CD14-positive monocyte (primary cell): Measurements from ENCODE around the gene DUS1L. TPM values are rescaled to one million over a fixed set of nuclear protein-coding genes. Genes with fewer than 3 reads are reported as not detected.

Experiments used
- DNase-seq, 3 donors: peaks; one replicate each; pipeline ENCODE4 v3.0.0-alpha.2; 2011 to 2022
- H2AFZ ChIP-seq: 2 replicates; pipeline ENCODE4 v1.6.0; 2012; ENCODE audit warnings: mild to moderate bottlenecking, low read depth, low read length, inconsistent platforms; ENCODE audit not compliant: insufficient read depth, poor library complexity, severe bottlenecking
- H3K27ac ChIP-seq, 2 donors: 1 replicate in 1 of 2; 2 replicates in 1 of 2; pipeline ENCODE4 v1.5.1; 2012 to 2013; ENCODE audit warnings: low read length in 2 of 2, control low read depth in 1 of 2, inconsistent platforms in 1 of 2, low read depth in 1 of 2, mild to moderate bottlenecking in 1 of 2
- H3K27me3 ChIP-seq, 2 donors: one replicate each; pipeline versions ENCODE4 v1.6.0 to v1.6.1; 2011 to 2013; ENCODE audit warnings: low read length in 2 of 2; ENCODE audit not compliant: control insufficient read depth in 2 of 2, insufficient read depth in 2 of 2
- H3K36me3 ChIP-seq, 2 donors: replicated peaks in 1 of 2; 1 replicate in 1 of 2; 2 replicates in 1 of 2; pipeline versions ENCODE4 v1.5.1 to v1.6.1; 2012 to 2013; ENCODE audit warnings: low read length in 2 of 2, control low read depth in 1 of 2, inconsistent platforms in 1 of 2, mild to moderate bottlenecking in 1 of 2; ENCODE audit not compliant: insufficient read depth in 2 of 2, control insufficient read depth in 1 of 2
- H3K4me1 ChIP-seq, 2 donors: 1 replicate in 1 of 2; 2 replicates in 1 of 2; pipeline versions ENCODE4 v1.5.1 to v1.6.1; 2012 to 2013; ENCODE audit warnings: low read length in 2 of 2, control low read depth in 1 of 2, inconsistent platforms in 1 of 2, mild to moderate bottlenecking in 1 of 2, moderate library complexity in 1 of 2; ENCODE audit not compliant: insufficient read depth in 2 of 2, control insufficient read depth in 1 of 2
- H3K4me2 ChIP-seq: replicated peaks from 2 replicates; pipeline ENCODE3; 2012; ENCODE audit warnings: low read length, moderate library complexity, mild to moderate bottlenecking; ENCODE audit not compliant: poor library complexity, severe bottlenecking; ENCODE audit errors: extremely low read depth
- H3K4me3 ChIP-seq, 3 experiments: fragments of 200-600 bp in 1 of 3; sonication (generic) in 1 of 3; replicated peaks in 1 of 3; 1 replicate in 2 of 3; 2 replicates in 1 of 3; pipeline ENCODE4 v1.5.1; 2011 to 2013; ENCODE audit warnings: low read length in 3 of 3, mild to moderate bottlenecking in 3 of 3, control low read depth in 2 of 3, low read depth in 2 of 3, inconsistent platforms in 1 of 3, moderate library complexity in 1 of 3
- H3K79me2 ChIP-seq: 2 replicates; pipeline ENCODE4 v1.6.0; 2012; ENCODE audit warnings: mild to moderate bottlenecking, control low read depth, inconsistent platforms, low read length, moderate library complexity; ENCODE audit not compliant: insufficient read depth
- H3K9ac ChIP-seq: 2 replicates; pipeline ENCODE4 v1.6.0; 2017; ENCODE audit warnings: low read length, mild to moderate bottlenecking; ENCODE audit not compliant: insufficient read depth, poor library complexity, severe bottlenecking
- H3K9me3 ChIP-seq, 2 donors: replicated peaks in 1 of 2; 1 replicate in 1 of 2; 2 replicates in 1 of 2; pipeline versions ENCODE4 v1.5.1 to v1.6.1; 2012 to 2013; ENCODE audit warnings: low read length in 2 of 2, control low read depth in 1 of 2; ENCODE audit not compliant: control insufficient read depth in 1 of 2, insufficient read depth in 1 of 2
- H4K20me1 ChIP-seq: 2 replicates; pipeline ENCODE4 v1.6.0; 2012; ENCODE audit warnings: mild to moderate bottlenecking, low read length, control low read depth, moderate library complexity; ENCODE audit not compliant: insufficient read depth
- H3K27ac Mint-ChIP-seq, 7 donors: one replicate each; pipeline ENCODE4 v1.8.0; 2020; ENCODE audit warnings: mild to moderate bottlenecking in 7 of 7, mixed read lengths in 7 of 7, moderate library complexity in 6 of 7, inconsistent platforms in 2 of 7
- H3K27me3 Mint-ChIP-seq, 3 donors: one replicate each; pipeline ENCODE4 v1.8.0; 2021 to 2022; ENCODE audit warnings: low read depth in 3 of 3, mild to moderate bottlenecking in 3 of 3, mixed read lengths in 3 of 3, moderate library complexity in 3 of 3, inconsistent platforms in 1 of 3
- H3K36me3 Mint-ChIP-seq, 2 donors: one replicate each; pipeline ENCODE4 v1.8.0; 2020; ENCODE audit warnings: mixed read lengths in 2 of 2, inconsistent platforms in 1 of 2, mild to moderate bottlenecking in 1 of 2
- H3K4me1 Mint-ChIP-seq: one replicate; pipeline ENCODE4 v1.8.0; 2020; ENCODE audit warnings: mild to moderate bottlenecking, mixed read lengths
- H3K4me3 Mint-ChIP-seq, 2 donors: one replicate each; pipeline ENCODE4 v1.8.0; 2020; ENCODE audit warnings: mild to moderate bottlenecking in 2 of 2, mixed read lengths in 2 of 2, moderate library complexity in 1 of 2
- H3K9me3 Mint-ChIP-seq, 7 donors: one replicate each; pipeline ENCODE4 v1.8.0; 2020 to 2022; ENCODE audit warnings: mixed read lengths in 7 of 7, mild to moderate bottlenecking in 6 of 7, moderate library complexity in 6 of 7, inconsistent platforms in 2 of 7
- WGBS: methylation state at CpG from one replicate; pipeline ENCODE4 v1.1.5; 2013; ENCODE audit warnings: missing lambda C conversion rate; ENCODE audit not compliant: insufficient coverage; 5-methylcytosine and 5-hydroxymethylcytosine counted together
- intact Hi-C, 2 donors: fragments of 100-400 bp; cut with micrococcal nuclease; formaldehyde crosslinking; loops; one replicate each; pipeline versions ENCODE4 v1.15.0 to v1.15.1; 2023
- polyA plus RNA-seq, 3 donors: library from polyadenylated mRNA; depleted of rRNA in 1 of 3; unstranded in 2 of 3; stranded (reverse) in 1 of 3; fragments of 300-500 nt in 2 of 3; fragments of >200 nt in 1 of 3; fragmentation: Illumina TruSeq in 2 of 3; gene quantifications; 1 replicate in 2 of 3; 2 replicates in 1 of 3; pipeline ENCODE4 v1.2.3, GENCODE V29; 2012 to 2021
- TF ChIP-seq, protein P1 (sequence below): fragments of 200-600 bp; IDR thresholded peaks from one replicate; pipeline ENCODE4 v1.8.0; 2022; ENCODE audit warnings: antibody characterized with exemption, mild to moderate bottlenecking

Gene DUS1L
- polyA plus RNA-seq, 3 donors, result 23.9 to 175 (median 47.6) TPM

DNA sequence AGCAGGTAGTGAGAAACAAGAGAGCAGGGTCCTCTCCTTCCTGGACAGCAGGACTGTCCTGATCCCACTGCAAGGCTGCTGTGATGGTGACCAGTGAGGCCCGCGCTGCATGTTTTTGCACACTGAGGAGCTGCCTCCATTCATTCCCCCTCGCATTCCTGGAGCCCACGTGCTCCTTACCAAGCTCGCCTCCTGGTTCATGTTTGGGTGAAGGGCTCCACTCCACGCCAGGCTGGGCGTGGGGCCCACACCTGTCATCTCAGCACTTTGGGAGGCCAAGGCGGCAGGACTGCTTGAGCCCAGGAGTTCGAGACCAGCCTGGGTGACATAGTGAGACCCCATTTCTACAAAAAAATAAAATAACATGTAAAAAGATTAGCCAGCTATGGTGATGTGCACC lies 47.8 kb upstream of the DUS1L start:
- Histone ChIP-seq H3K36me3 (no peaks in the 10 kb centered on the region), H2AFZ (no peak overlapping the region), H3K9ac (no peak overlapping the region), H3K4me1 (no peaks in the 10 kb centered on the region), H3K79me2 (no peaks in the 10 kb centered on the region), H3K4me3 (no peak overlapping the region), H4K20me1 (no peaks in the 10 kb centered on the region), H3K27ac (no peak overlapping the region), H3K27me3 (no peaks in the 10 kb centered on the region), H3K4me2 (no peak overlapping the region), H3K9me3 (no peaks in the 10 kb centered on the region)
- Mint-ChIP-seq H3K27ac (no peak overlapping the region), H3K9me3 (peaks cover 0 to 4% (median 0%) of the 10 kb centered on the region in 7 donors), H3K4me1 (no peaks in the 10 kb centered on the region), H3K27me3 (peaks cover 0 to 3% (median 0%) of the 10 kb centered on the region in 3 donors), H3K4me3 (no peak overlapping the region), H3K36me3 (peaks cover 4 to 7% of the 10 kb centered on the region in 2 donors)
- 89% methylated on average over 6 of the region's 9 CpGs for WGBS
- no peak for DNase-seq
- TF ChIP-seq, protein P1, sequence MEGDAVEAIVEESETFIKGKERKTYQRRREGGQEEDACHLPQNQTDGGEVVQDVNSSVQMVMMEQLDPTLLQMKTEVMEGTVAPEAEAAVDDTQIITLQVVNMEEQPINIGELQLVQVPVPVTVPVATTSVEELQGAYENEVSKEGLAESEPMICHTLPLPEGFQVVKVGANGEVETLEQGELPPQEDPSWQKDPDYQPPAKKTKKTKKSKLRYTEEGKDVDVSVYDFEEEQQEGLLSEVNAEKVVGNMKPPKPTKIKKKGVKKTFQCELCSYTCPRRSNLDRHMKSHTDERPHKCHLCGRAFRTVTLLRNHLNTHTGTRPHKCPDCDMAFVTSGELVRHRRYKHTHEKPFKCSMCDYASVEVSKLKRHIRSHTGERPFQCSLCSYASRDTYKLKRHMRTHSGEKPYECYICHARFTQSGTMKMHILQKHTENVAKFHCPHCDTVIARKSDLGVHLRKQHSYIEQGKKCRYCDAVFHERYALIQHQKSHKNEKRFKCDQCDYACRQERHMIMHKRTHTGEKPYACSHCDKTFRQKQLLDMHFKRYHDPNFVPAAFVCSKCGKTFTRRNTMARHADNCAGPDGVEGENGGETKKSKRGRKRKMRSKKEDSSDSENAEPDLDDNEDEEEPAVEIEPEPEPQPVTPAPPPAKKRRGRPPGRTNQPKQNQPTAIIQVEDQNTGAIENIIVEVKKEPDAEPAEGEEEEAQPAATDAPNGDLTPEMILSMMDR, result no peak
- intact Hi-C loops, result no loop called here

DNA sequence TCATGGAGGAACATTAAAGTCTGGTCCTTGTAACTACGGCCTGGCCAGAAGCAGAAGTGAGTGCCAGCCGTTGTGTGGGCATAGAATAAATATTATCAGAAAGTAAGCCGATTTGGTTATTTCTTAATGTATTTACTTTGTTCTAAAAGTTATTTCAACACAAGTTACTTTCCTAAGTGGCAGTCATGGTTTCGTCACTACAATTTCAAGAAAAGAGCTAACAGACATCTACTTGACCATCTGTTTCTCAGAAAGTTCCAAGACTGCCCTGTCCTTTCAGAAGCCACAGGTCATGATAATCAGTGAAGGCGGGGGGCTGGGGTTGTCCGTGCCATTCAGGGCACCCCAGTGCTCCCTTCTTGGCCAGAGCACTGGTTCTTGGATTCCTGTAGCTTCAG lies 47.3 kb upstream of the DUS1L start:
- Mint-ChIP-seq H3K9me3 (peaks cover 0 to 4% (median 0%) of the 10 kb centered on the region in 7 donors), H3K4me3 (no peak overlapping the region), H3K27ac (no peak overlapping the region), H3K4me1 (no peaks in the 10 kb centered on the region), H3K36me3 (peaks cover 4 to 7% of the 10 kb centered on the region in 2 donors), H3K27me3 (peaks cover 0 to 3% (median 0%) of the 10 kb centered on the region in 3 donors)
- Histone ChIP-seq H3K9me3 (no peaks in the 10 kb centered on the region), H3K27me3 (no peaks in the 10 kb centered on the region), H4K20me1 (no peaks in the 10 kb centered on the region), H3K36me3 (no peaks in the 10 kb centered on the region), H3K9ac (no peak overlapping the region), H3K79me2 (no peaks in the 10 kb centered on the region), H3K27ac (no peak overlapping the region), H3K4me2 (no peak overlapping the region), H3K4me3 (no peak overlapping the region), H3K4me1 (no peaks in the 10 kb centered on the region), H2AFZ (no peak overlapping the region)
- TF ChIP-seq, protein P1, result no peak
- DNase-seq, result no peak
- intact Hi-C loops, result no loop called here
- WGBS, result 89% methylated on average over 5 of the region's 6 CpGs
